UCSD-AML1 (cell line): Measurements from ENCODE around the gene FBXW12.
"Not testable (repeated sequence)": the region's sequence is repeated elsewhere in the genome, so short reads cannot be mapped to it uniquely, and the experiment has no call there.

Experiments used
- DNase-seq: peaks from one replicate; lab custom pipeline; 2025; ENCODE audit not compliant: unreplicated experiment; lab: John Stamatoyannopoulos, UW

The FBXW12 gene, protein sequence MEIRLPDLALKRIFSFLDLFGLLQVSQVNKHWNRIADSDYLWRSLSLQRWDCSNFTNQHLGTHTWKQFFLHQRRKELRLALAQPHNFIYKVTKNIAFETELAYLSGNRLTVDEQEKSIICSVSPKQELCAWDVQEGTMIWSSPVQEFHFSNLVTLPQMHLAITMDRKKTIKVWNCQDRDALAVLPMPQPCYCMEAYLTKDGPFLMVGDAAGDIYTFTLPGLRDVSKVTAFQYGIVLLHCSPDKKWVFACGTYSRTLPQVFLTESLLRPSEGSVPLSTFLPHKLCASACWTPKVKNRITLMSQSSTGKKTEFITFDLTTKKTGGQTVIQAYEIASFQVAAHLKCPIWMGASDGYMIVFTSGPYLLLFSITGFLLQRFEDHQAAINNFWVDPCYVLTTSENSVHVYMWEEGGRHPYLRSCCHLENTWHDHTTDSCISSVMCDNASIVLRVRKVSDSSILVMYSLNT

DNA sequence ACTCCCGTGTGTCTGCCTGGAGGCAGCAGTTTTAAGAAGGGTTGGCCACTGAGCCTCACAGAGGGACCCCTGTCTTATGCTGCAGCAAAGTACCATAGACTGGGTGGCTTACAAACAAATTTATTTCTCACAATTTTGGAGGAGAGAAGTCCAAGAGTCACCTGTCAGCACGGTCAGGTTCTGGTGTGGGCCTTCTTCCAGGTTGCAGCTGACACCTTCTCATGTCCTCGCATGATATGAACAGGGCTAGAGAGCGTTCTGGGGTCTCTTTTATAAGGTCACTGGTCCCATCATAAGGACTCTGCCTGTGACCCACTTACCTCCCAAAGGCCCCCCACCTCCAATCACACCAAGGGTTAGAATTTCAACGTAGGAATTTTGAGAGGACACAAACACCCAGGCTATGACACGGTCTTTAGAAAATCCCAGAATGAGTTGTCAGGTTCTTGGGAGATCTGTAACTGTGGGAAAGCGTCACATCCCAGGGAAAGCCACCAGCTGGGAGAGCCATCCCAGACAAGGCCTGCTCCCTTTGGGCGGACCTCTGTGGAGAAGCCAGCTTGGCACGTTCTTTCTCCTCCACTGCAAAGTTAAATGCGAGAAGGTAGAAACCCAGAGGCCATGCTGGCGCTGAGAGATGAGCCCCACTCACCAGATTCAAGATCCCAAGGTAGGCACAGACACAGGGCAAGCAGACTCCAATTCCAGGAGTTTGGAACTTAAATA lies at the start of gene FBXW12:
TSS of gene FBXW12 (plus strand) at position 569 of the 726 bp plus-strand sequence. CDS start 549 bp downstream, outside the sequence.
- no peak for DNase-seq

- DNase-seq = not testable (repeated sequence)
Observed at GRCh38 chr3:48331706-48332435, 40.1 kb upstream of the FBXW12 start.

- DNase-seq = not testable (repeated sequence)
Observed at GRCh38 chr3:48333346-48334245, 38.4 kb upstream of the FBXW12 start, which contains the start of gene SPINK8. Gene SPINK8 (minus strand): TSS chr3:48333661. CDS start chr3:48328341, 5,320 bp downstream.

DNA sequence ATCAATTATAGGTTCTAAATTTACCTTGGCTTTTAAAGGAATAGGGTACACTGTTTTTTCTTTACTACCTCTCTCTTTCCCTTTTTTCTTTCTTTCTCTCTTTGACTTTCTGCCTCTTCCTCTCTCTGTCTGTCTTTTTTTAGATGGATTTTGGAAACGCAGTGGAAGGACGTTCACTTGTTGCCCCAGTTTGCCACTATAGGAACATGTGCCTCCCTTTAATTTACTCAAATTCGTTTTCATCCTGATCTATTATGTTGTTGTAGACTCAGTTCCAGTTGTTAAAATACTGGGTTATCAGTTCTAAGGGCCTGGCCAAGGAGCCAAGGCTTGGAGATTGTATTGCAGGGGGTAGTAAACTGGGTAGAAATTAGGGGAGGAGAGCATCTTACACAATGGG lies 37.4 kb upstream of the FBXW12 start:
- DNase-seq = no peak

GRCh38 chr3:48335286-48335685 lies 36.7 kb upstream of the FBXW12 start:
- peak; percentile 78 for DNase-seq

- not testable (repeated sequence) for DNase-seq
Observed at GRCh38 chr3:48337536-48337935, 34.5 kb upstream of the FBXW12 start.

DNA sequence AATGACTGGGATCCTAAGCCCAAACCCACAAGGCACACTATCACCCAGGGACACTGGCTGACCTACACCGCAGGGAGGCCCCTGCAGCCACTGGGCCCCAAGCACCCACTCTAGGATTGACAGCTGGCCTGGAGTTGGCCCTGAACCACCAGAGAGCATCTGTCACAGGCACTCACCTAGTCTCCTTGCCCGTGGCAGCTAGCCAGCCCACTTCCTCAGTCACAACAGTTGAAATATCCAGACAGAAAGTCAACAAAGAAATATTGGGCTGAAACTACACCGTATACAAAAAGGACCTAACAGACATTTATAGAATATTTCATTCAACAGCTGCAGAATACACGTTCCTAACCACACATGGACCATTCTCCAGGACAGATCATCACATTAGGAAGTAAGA lies 33.4 kb upstream of the FBXW12 start:
- peak; percentile 64 for DNase-seq

DNA sequence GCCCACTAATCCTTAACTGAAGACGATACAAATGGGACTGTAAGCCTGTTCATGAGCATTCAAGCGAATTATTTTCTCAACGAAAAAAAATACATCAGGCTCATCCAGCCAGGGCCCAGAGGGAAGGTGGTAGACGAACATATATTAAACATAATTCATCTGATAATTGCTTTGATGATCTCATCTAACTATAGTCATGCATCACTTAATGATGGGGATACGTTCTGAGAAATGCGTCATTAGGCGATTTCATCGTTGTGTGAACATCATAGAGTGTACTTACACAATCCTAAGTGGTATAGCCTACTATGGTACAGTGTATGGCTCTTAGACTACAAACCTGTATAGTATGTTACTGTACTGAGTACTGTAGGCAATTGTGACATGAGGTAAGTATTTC lies 28.6 kb upstream of the FBXW12 start:
- DNase-seq = no peak

DNA sequence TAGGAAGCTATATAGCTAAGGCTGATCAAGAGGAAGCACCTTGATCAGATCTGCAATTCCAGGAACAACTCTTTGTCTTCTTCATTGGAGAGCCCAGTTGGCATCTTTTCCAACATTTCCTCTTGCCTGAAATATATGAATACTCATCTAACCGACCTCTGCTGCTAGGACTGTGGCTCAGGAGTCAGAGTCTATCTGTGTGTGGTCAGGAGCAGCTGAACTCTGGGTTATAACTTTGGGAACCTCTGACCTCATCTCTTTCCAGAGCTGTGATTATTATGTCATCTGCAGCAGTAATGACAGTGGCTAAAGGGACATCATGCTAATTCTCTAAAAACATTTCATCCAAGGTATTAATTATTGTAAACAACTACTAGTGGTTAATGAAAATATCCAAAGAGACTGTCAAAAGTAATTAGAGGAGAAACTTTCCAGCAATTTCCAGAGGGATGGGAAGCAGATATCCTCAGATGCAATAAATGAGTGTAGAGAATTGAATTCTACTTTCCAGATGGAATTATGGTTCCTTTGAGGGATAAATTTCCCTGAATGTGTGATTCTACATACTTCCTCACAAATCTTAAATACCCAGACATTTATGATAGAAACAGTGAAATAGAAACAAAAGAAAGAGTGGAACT lies 27.0 kb upstream of the FBXW12 start:
- no peak for DNase-seq

DNA sequence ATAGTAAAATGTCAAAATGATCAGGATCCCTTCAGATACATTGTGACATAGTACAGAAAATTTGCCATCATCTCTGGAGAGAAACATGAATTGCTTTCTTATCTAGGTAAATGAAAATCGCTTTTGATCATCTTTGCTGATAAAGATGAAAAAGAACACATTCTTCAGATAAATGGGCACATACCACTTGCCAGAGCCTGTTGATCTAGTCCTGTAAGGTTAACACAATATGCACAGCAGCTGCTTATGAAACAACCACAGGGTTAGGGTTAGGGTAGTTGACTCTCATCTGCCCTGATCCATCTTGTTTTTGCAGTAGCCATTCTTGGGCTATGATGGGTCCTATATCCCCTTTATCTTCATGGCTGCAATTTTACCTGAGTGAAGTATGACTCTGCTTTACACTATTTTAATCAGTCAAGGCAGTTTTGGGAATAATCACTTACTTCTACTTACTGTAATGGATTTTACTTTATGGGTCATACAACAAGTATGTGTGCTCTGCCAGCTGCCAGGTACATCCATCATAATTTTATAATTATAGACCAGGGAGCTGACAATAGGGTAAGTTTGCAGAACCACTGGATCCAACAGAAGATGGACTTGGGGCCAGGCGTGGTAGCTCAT lies 26.0 kb upstream of the FBXW12 start:
- no peak for DNase-seq

- DNase-seq = no peak
Observed at GRCh38 chr3:48347500-48347899, 24.5 kb upstream of the FBXW12 start.

GRCh38 chr3:48352546-48352945 lies 19.5 kb upstream of the FBXW12 start:
- DNase-seq = no peak

DNA sequence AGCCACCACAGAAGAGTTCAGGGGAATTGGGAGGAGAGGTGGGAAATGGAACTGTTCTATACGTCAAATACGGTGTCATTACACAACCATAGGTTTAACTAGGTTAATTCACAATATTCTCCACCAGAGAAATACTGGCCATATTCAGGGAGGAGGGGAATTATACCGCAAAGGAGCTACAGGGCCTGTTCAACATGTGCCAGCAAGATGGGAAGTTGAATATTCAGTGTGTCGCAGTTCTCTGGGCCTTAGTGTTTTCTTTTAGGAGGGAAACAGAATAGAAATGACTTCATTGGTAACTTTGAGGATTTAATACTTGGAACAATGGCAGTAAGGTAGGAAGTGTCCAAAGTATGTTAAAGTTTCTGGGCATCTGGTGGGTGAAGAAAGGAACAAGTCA lies 18.0 kb upstream of the FBXW12 start:
- no peak for DNase-seq

GRCh38 chr3:48356419-48356818 lies 15.6 kb upstream of the FBXW12 start:
- DNase-seq = no peak

DNA sequence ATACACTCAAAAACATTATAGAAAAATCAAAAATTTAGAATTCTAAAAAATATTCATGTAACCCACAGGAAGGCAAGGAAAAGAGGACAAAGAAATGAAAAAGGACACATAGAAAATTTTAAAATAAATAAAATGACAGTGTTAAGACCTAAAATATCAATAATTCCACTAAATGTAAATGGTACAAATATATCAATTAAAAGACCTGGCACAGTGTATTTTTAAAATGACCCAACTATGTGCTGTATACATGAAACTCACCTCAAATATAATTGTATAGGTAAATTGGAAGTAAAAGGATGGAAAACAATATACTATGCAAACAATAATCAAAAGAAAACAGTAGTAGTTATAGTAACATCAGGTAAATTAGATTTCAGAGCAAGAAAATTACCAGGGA lies 10.1 kb upstream of the FBXW12 start:
- DNase-seq = no peak

GRCh38 chr3:48364840-48365239 lies 7.2 kb upstream of the FBXW12 start:
- DNase-seq = no peak

DNA sequence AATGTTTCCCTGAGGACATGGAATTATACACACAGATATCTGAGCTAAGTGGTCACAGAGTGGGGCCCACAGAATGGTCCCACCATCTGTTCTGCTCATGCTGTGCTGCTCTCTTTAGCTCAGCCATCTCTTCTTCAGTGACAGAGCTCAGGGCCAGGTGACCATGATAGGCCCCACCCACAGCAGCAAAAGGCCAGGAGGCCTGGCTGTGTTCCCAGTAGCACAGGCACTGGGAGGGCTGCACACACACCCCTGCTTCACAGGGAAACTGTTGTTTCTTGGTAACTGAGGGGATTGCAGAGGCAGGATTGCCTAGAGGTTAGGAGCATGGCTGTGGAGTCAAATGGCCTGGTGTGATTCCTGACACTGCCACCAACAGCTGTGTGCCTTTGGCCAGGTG lies 4.8 kb upstream of the FBXW12 start:
- DNase-seq = no peak

- DNase-seq = no peak
Observed at GRCh38 chr3:48369693-48370332, 2.2 kb upstream of the FBXW12 start.

- no peak for DNase-seq
Observed at GRCh38 chr3:48370333-48370713, 1.7 kb upstream of the FBXW12 start.
